RCC 7860 (cell line): ENCODE measurements around the gene NOVA2.

Experiments used
- DNase-seq: peaks from one replicate; pipeline ENCODE4 v3.0.0-alpha.2; 2015; ENCODE audit warnings: low spot score
- FAIRE-seq: peaks from 2 replicates; lab custom pipeline; 2012; peaks lifted over from hg19 to GRCh38; lab: Jason Lieb, UNC

The NOVA2 gene

DNA sequence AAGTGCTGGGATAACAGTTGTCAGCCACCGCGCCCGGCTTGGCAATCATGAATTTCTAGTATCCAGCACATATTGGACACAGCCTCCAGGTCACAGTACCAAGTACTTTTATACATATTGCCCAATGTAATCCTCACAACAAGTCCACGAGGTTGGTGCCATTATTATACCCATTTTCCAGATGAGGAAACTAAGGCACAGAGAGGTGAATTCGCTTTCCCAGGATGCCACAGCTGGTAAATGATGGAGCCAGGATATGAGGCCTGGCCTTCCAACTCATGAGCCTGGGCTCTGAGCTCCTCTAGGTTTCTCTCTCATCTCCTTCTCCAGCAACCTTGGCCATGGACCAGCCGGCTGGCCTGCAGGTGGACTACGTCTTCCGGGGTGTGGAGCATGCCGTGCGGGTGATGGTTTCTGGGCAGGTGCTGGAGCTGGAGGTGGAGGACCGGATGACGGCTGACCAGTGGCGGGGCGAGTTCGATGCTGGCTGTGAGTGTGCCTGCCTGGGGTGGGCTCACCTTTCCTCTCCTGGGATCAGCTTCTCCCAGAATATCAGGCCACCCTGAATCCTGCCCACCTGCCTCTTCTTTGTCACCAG is 29.1 kb upstream of the NOVA2 start:
- FAIRE-seq, result no peak
- DNase-seq, result no peak

DNA sequence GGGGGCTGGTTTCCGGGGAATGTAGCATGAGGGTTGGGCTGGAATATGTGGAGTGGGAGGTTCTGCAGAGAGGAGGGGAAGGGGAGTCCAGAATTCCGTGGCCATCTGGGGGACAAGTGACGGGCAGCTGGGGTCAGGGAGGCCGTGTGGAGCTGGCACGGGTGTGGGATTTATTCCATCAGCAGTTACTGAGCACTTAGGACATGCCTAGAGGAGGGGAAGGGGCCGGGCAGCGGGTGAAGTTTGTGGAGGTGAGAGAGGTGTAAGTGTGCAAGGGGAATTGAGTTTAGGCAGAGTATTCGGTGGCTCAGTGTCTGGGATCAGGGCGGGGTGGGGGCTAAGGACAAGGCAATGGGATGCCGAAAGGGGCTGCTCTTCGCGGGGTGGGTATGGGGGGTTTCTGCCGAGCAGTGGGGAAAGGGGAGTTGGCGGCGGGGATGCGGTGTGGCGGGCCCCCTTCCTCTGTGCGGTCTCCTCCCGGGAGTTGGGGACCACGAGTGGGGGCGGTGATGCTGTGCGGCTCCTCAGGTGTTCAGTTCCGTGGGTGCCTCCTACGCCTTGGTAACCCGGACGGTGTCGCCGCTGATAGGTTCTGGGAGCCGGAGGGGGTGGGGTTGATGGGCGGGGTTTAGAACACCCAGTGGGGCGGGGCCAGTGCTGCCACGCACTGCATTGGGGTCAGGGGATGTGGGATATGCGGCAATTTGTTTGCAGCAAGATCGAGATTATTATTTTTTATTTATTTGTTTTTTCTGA is 27.0 kb upstream of the NOVA2 start:
- DNase-seq (no peak), FAIRE-seq (no peak)

DNA sequence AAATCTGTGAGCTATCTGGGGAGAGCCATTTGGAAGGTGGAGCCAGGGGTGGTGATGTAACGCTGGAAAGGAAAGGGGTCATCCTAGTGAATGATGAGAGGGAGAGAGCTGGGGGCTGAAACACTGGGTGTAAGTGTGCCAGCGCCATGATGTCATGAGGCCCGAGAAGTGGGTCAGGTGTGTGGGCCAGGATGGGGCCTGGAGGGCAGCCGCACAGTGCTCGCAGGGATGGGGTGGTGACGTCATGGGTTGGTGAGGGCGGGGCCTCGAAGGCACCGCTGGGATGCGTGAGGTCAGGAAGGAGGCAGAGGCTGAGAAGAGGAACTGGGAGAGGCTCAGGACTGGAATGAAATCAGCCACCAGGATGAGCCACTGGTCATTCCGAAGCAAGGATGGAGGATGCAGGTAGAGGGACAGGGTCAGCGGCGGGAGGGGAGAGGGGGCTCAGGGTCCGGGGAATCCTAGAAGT is 26.0 kb upstream of the NOVA2 start:
- FAIRE-seq (no peak), DNase-seq (no peak)

DNA sequence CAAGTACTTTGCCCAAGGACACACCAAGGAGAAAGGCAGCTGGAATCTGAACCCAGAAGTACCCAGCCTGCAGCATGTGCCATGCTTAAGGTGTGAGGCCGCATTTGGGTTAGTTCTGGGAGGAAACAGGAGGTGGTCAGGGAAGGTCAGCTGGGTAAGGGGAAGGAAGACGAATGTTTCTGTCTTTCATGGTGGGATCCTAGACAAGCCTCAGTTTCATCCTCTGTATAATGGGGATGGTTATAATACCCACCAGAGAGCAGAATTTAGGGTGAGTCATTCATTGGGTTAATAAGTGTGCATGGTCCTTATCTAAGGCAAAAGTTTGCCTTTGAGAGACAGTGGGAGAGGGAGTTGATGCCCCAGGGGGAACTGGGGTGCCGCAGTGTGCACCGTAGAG is 25.2 kb upstream of the NOVA2 start:
- DNase-seq (no peak), FAIRE-seq (no peak)

DNA sequence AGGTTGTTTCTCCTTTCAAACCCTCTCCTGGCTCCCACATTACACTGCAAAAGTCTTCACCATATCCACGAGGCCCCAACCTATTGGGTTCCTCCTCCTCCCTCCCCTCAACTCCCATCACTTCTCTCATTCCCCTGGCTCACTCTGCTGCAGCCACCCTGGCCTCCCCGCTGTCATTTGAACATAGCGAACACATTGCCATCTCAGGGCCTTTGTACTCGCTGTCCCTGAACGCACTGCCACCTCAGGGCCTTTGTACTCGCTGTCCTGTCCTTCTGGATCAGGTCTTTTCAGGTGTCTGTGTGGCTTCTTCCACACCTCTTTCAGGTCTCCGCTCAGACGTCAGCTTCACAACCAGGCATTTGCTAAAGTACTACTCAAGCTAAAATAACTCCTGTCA is 23.3 kb upstream of the NOVA2 start:
- FAIRE-seq (no peak), DNase-seq (no peak)

DNA sequence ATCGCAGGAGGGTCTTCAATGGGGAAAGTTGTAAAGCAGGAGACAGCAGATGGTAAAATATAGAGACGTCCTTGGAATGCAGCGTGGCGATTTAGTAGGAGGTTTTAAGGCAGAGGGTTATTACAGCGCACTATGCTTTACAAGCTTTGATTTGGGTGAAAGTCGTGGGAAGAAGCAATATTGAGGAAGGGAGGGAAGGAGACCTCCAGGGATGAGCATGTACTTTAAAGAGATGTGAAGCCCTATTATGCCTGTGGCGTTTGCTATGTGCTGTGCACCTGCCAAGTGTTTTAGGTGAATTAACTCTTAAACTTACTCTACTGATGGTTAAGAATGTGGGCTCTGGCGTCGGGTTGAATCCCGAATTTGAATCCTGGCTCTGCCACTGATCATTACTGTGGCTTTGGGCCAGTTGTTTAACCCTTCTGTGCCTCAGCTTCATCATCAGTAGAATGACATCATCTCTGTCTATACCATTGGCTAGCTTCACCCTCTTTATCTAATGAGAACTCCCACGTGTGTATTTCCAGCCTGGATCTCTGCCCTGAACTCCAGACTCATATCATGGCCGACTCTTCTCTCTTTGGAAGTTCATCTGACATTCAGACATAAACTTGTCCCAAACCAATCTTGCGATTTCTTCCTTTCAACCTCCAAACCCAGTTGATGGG is 22.2 kb upstream of the NOVA2 start:
- DNase-seq, result peak; percentile 42
- no peak for FAIRE-seq

DNA sequence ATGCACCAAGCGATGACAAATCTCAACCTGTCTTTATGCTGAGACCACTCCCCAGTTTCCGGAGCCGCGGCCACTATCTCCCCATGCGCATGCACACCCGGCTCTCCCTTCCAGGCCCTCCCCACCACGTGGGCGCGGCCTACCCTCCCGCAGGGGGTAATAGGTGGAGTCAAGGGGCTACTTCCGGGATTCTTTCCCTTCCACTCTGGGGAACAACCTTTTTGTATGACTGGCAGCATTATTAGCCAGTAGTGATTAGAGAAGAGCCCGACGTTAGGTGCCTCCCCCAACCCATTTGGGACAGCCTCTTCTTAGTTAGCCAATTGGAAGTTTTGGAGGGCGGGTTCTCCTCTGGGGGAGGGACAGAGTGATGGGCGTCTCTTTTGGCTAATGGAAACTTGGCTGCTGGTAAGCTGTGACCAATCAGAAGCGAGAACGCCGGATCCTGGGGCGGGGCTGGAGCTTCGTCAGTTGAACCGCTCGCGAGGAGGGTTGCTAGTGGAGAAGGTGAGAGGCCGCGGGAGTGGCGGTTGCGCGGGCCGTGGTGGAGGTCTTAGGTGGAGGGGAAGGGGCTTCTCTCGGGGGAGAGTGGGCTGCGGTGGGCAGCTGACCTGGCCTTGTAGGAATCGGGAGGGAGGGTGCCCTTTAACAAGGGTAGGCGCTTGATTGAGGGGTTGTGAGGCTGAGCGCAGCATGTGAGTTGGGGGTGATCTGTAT is 21.5 kb upstream of the NOVA2 start, which contains the start of gene CCDC61:
CCDC61 (plus strand) TSS at position 470 of the 717 bp plus-strand sequence. CDS start 7,552 bp downstream, outside the sequence.
- DNase-seq, result peak; percentile 99
- peak; percentile 93 for FAIRE-seq

DNA sequence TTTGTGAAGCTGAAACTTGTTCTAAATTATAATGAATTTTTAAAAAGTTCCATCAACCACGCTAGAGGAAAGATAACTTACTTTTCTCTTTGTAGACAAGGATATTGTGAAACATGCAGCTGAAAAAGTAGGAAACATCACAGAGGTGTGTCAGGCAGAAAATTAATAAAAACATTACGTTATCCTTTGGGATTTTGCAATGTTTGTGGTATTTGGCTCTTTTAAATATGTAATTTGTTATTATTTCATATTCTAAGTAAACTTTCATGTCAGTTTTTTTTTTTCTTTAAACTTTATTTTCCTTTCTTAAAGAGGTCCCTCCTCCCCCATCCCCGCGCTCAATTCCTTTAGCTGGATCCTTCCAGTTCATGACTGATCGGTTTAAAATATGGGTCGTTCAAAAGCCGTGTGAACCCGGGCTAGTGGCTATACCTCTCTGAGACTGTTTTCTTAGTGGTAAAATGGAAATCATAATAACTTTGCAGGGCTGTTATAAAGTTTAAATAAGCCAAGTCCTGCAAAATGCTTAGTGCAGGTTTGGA is 20.9 kb upstream of the NOVA2 start:
- no peak for FAIRE-seq
- DNase-seq, result no peak

DNA sequence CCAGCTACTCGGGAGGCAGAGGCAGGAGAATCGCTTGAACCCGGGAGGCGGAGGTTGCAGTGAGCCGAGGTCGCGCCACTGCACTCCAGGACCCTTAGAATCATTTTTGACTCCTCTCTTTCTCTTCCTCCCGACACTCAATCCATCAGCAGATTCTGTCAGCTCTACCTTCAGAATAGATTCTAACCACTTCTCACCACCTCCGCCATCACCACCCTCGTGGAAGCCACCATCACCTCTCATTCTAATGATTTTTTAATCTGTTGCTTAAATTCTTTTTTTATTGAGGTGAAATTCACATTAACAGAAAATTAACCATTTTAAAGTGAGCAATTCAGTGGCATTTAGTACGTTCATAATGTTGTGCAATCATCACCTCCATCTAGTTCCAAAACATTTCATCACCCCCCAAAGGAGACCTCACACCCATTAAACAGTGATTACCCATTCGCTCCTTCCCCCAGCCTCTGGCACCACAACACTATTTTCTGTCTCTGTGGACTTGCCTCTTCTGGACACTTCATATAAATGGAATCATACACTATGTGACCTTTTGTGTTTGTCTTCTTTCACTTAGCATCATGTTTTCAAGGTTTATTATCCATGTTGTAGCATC is 16.6 kb upstream of the NOVA2 start:
- no peak for DNase-seq
- no peak for FAIRE-seq

DNA sequence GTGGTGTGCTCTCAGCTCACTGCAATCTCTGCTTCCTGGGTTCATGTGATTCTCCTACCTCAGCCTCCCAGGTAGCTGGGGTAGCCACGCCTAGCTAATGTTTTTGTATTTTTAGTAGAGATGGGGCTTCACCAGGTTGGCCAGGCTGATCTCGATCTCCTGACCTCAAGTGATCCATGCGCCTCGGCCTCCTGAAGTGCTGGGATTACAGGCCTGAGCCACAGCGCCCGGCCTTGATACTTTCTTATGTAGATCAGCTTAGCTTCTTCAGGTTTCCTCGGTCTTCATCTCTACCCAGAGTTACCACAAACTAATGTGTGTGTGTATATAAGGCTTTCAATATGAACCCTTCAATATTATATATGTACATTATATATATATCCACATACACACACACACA is 11.7 kb upstream of the NOVA2 start:
- no peak for FAIRE-seq
- DNase-seq, result no peak

GRCh38 chr19:45981350-45981749 is 7.7 kb upstream of the NOVA2 start:
- no peak for FAIRE-seq
- no peak for DNase-seq

DNA sequence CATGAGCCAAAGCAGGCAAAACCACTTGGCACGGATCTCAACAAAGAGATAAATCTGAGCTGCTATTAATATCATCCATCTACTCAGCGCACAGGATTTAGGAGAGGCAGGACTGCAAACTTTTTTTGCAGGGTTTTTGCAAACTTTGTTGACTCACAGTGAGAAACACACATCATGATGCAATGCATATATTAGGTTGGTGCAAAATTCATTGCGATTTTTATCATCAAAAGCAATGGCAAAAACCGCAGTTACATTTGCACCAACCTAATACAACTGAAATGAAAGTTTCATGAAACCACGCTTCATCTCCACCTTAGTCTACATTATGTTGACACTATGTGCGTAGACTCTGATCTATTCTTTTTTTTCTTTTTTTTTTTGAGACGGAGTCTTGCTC is 4.5 kb upstream of the NOVA2 start:
- FAIRE-seq (no peak), DNase-seq (no peak)

DNA sequence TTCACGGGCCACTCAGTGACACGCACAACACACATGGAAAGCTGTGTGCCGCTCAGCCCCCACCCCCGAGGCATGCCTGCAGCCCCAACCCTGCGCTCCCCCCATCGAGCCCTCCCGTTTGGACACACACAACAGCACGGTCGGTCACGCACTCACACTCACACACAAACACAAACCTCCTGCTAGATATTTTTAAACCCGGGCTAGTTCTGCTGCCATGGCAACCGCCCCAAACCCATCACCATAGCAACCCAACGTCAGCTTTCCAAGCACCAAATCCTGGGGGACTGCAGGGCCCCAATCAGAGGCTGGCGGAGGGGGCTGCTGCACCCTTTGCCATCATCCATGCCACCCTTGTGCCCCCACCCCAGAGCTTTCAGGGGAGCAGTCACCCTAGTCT is 2.5 kb upstream of the NOVA2 start:
- no peak for DNase-seq
- FAIRE-seq, result no peak

DNA sequence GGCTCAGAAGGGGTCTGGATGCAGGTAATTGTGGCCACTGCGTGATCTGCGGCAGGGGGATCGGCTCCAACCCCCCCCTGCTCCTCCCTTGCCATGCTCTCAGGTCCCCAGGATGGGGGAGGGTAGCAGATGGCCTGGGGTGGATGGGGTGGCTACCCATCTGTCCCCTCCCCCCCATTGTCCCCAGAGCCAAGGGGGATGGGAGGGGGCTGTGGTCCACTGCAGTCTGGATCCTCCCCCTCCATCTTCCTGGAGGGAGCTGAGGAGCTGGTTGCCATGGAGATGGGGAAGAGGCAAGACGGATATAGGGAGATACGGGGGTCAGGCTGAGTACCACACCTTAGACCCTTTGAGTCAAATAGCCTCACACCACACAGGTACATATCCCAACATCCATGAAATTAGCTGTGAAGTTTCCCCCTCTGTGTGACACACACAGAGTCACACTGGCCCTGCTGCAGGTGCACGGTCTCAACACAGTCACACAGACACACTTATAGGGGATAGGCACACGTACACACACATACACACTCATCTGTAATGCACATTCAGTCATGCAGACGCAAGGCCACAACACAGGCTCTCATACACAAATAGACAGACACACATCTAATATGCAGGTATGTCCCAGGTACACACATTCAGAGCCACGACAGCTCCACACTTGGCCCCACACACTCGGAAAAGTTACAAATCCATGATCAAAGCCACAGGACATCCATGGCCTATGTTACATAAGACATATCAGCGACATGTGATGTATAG is 1.8 kb upstream of the NOVA2 start:
- FAIRE-seq (no peak), DNase-seq (no peak)

DNA sequence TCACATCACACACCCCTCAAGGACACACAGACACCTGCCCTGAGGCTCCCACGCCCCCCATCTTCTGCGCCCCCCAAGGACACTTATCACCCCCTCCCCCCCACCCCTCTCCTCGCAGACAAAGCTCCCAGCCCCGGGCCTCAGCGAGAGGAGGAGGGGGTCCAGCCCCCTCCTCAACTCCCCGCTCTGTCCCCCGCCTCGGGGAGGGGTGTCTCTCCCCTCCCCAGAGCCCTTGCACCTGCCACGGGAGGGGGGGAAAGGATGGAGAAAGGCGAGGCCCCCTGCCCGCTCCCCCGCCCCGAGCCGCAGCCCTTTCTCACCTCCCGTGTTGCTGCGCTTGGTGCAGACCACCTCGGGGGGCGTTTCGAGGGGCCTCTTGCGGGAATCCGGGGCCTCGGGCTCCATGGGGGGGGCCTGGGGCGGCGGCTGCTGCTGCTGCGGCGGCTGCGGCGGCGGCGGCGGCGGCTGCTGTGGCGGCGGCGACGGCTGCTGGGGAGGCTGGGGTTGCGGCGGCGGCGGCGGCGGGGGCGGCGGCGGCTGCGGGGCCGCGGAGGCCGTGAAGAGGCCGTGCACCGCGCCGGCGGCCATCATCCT is 621 bp downstream of the NOVA2 start:
- DNase-seq (no peak), FAIRE-seq (no peak)

GRCh38 chr19:45972081-45972946 is 1.4 kb downstream of the NOVA2 start:
- FAIRE-seq (no peak), DNase-seq (no peak)

DNA sequence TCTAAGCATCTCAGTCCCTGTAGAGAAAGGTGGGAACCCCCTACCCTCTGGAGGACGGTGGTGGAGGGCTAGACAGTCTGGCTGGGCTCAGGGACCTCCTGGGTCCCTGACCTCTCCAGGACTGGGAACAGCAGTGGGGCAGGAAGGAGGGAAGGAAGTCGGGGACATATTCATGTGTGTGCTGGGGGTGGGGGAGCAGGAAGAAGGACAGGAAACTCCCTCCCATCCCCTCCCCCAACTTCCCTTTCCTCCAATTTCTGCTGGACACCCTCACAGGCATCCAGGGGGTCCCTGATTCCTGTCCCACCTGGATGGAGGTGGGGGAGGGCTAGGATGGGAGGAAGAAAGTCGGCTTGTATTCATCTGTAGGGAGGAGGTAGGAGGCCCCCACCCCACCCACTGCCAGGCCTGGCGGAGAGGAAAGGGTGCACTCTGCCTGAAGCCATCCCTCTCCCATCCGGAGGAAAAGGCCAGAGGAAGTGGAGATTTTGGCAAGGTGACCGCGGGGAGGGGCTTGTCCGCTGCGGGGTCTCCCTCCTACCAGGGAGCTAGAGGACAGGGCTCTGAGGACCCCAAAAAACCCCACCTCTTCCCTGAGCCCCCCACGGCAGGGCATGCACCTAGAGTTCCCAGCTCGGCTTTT is 2.3 kb downstream of the NOVA2 start:
- FAIRE-seq, result no peak
- DNase-seq, result no peak

DNA sequence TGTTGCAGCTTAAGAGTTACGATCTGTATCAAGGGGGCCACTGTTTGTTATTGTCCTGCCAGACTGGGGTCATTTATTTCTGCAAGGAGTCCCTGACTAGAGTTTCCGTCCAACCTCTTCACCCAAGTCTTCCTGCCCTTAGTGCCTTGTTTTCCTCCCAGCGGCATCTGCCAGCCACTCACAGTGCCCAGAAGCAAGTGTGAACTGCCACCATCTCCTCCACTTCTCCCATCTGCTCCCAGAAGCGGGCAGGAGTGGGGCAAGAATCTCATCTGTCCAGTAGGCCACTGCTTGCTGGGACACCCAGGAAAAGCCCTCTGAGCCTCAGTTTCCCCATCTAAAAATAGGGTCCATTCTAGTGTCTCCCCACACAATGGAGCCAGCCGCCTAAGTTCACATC is 4.0 kb downstream of the NOVA2 start:
- no peak for FAIRE-seq
- no peak for DNase-seq
